HG02852 (cell line): ENCODE measurements around the gene BOLL.
"Not testable (repeated sequence)": the region's sequence is repeated elsewhere in the genome, so short reads cannot be mapped to it uniquely, and the experiment has no call there.

ENCODE experiments used
- ATAC-seq: cut with Tn5 transposase; IDR thresholded peaks from one replicate; pipeline ENCODE4 v1.9.1; 2021; ENCODE audit warnings: mild to moderate bottlenecking, moderate library complexity; ENCODE audit not compliant: unreplicated experiment

Gene BOLL

GRCh38 chr2:197784956-197785941 lies at the start of gene BOLL:
TSS of gene BOLL (minus strand) at chr2:197785319. CDS start at chr2:197781850, 3,469 bp downstream.
- no peak for ATAC-seq

GRCh38 chr2:197834771-197835170 lies 49.7 kb upstream of the BOLL start:
- ATAC-seq, result not testable (repeated sequence)

GRCh38 chr2:197828464-197829135 lies 43.5 kb upstream of the BOLL start:
- ATAC-seq, result no peak

GRCh38 chr2:197827618-197828017 lies 42.5 kb upstream of the BOLL start:
- ATAC-seq, result no peak

- no peak for ATAC-seq
Measured at GRCh38 chr2:197822333-197822732, 37.2 kb upstream of the BOLL start.

GRCh38 chr2:197821550-197822289 lies 36.6 kb upstream of the BOLL start:
- no peak for ATAC-seq

GRCh38 chr2:197814526-197814925 lies 29.4 kb upstream of the BOLL start:
- ATAC-seq, result no peak

- no peak for ATAC-seq
Measured at GRCh38 chr2:197813093-197813787, 28.1 kb upstream of the BOLL start.

- no peak for ATAC-seq
Measured at GRCh38 chr2:197810491-197810890, 25.4 kb upstream of the BOLL start.

- ATAC-seq, result no peak
Measured at GRCh38 chr2:197810016-197810415, 24.9 kb upstream of the BOLL start.

GRCh38 chr2:197809064-197809463 lies 23.9 kb upstream of the BOLL start:
- ATAC-seq, result no peak

- ATAC-seq, result no peak
Measured at GRCh38 chr2:197805715-197806633, 20.9 kb upstream of the BOLL start.

GRCh38 chr2:197804758-197805714 lies 19.9 kb upstream of the BOLL start:
- ATAC-seq, result peak; percentile 39

- ATAC-seq, result peak; percentile 99
Measured at GRCh38 chr2:197804049-197804757, 19.1 kb upstream of the BOLL start, which contains the start of gene PLCL1. TSS of gene PLCL1 (plus strand) at chr2:197804593.

GRCh38 chr2:197803033-197803444 lies 17.9 kb upstream of the BOLL start:
- no peak for ATAC-seq

- no peak for ATAC-seq
Measured at GRCh38 chr2:197801033-197801432, 15.9 kb upstream of the BOLL start.

- no peak for ATAC-seq
Measured at GRCh38 chr2:197800091-197800490, 15.0 kb upstream of the BOLL start.

GRCh38 chr2:197799068-197799467 lies 13.9 kb upstream of the BOLL start:
- ATAC-seq, result no peak
